HG03432 (cell line): ENCODE results near the gene CACNA2D3.

Experiments
- ATAC-seq: cut with Tn5 transposase; IDR thresholded peaks from one replicate; pipeline ENCODE4 v1.9.1; 2021; ENCODE audit warnings: mild to moderate bottlenecking, moderate library complexity; ENCODE audit not compliant: unreplicated experiment

Gene CACNA2D3

DNA sequence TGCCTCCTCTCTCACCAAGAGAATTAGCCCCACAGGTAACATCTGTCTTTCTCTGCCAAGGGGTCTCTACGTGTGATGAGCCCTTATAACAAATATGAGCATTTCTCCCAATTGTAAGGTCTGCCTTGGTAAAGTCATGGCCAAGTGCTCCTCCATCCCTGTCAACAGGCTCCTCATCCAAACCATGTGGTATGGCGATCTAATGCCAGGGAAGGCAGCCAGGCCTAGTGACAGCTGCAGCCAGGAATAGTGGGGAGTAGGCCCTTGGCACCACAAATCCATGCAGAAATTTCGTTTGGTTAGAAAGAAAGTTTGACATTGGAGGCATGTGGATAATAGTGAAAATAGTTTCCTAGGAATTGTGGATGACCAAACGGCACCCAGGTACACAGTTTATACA, 810.3 kb downstream of the CACNA2D3 start:
- ATAC-seq, result no peak

DNA sequence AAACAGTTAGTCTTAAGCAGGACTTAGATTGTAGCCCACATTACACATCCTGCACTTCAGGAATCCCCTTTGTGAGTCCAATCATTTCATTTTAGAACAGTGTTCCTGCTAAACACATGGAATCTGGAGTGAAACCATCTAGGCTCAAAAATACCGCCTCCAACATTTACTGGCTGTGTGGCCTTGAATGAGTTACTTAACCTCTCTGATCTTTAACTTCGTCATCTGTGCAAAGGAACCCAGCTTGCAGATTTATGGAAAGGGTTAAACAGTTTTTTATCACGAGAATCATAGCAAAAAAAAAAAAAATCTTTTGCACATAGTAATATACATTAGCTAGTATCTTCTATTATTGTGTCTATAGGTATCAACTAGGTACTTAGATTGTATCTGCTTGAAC, 813.5 kb downstream of the CACNA2D3 start:
- ATAC-seq, result no peak

DNA sequence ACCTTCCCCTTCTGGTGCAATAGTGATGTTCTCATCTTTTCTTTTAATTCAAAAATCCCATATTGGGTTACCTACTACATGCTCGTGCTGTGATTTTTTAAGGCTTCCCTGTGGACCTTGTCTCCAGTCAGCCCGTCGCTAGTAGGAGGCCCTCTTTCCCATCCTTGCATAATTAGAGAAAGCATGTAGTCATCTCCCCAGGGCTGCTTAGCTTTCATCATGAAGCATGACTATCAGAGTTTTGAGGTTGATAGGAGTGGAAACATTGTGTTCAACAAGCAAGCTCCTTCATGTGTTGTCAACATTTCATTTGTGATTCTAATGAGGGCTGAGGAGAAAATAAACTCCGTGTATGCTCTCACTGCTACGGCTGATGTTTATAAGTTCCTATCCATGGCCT, 814.2 kb downstream of the CACNA2D3 start:
- ATAC-seq, result no peak

DNA sequence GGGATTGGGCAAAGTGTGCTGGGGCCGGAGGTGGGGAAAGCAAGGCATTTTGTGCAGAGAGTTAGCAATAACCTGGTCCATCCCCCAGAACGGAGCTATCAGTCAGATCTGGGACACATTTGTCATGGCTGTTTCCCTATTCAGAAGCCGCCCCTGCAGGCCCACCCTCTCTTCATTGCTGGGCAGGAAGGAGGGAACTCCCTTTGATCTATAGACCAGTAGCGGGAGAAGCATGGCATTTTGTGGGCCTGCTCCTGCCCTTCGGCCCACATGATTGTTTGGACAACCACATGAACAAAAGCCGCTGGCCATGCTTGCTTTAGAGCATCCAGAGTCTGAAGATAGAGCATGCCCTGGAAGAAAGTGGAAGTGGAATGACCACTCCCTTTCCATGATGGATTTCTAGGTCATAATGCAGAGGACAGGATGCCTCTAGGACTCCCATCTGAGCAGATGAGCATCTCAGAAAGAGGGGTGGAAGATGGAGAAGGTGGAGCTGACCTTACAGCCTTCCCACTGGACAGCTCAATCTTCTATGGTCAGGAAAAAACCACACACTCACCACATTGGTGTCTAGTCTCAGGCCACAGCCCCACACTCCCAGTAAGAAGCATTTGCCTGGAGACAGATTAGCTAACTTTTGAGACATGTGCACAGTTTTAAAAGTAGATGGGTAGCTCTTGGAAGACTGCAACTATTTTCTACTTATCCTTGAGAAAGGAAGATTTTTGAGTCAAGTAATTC, 817.4 kb downstream of the CACNA2D3 start:
- no peak for ATAC-seq

DNA sequence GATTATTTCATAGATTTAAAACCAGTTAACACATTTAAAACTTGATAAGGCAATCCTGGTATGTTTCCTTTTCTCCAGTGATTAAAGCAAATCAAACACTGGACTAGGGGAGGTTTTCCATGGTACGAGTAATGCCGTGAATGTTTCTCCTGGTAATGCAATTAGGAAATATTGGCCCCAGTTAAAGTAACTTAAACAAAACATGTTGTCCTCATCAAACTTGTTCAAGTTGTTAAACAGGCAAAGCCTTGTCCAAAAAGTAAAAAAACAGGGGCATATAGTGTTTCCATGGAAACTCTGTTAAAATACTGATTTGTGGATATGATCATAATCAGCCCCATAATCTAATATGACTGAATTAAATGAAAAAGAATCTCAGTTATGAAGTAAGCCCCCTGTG, 818.6 kb downstream of the CACNA2D3 start:
- ATAC-seq, result no peak

DNA sequence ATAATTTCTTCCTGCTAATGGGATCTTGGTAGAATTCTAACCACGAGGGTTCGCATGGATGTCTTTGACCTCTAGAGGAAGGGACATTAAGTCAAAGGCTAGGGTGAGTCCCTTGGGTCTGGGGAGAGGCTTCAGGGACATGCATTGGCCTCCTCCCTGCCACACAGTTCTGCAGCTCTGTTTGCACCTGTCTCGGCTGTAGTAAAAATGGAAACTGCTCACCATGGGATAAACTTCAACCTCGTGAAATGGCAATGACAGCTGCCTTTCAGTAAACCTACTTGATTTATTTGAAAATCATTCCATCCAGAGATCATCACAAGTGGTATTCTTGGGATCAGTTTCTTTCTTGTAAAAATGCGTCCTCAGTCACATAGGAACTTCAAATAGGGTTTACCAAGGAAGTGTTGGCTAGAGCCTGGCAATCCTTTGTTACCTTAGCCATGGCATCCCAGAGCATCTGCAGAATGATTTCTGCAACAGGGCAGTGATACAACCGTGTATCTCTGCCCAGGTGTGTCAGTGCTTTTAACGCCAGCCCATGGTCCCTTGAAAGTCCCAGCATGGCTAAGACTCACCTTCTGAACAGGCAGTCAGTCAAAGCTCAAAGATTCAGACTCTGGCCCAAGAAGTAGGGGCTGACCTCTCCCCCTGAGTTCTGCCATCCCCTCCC, 819.5 kb downstream of the CACNA2D3 start:
- ATAC-seq, result no peak

DNA sequence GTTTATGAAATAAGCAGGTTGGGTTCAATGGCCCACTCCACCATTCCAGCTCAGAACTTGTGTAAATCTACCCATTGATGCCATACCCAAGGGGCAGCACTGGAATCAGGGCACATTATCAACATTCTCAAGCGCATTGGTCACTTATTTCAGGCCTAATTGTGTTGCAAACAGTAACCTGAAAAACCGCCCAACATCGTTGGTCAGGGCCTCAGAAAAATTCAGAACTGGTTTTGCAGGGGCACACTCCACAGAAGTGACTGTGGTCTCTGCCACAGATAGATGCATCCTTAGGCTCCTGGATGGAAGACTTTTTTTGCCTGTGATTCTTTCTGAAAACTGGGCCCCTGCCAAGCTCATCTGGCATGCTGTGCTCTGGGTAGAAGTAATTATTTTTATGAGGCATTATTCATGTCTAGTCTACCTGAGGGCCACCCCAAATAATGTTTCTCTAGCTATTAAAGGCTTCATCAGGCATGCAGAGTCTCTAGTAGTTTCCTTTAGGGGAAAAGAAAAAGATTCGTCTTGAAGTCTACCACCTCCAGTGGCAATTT, 827.2 kb downstream of the CACNA2D3 start:
- ATAC-seq, result no peak

DNA sequence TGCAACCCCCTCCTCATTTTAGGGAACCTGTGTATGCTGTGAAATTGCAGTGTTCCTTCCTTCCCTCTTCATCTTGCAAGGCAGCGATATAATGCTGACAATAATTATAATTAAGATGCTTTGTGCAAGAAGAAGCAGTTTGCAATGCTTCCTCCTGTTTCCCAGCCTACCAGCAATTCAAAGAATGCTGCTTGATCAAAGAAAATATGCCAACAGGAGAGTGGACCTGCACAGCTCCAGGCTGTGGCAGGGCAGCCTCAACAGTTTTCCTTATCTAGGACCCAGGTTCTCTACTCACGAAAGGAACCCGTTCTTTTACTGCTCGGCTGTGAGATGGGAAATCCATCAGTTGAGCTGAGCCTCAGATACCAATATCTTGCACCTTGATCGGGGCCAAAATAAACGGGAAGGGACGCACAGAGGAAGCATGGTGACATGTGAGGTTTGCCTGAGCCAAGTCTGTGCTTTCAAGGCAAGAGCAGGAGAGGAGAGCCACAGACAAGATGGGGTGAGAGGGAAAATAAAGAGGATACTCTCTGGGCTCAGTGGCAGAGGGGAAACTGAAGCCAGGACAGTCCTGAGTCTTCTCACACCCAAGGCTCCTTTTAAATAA, 828.1 kb downstream of the CACNA2D3 start:
- ATAC-seq, result no peak

DNA sequence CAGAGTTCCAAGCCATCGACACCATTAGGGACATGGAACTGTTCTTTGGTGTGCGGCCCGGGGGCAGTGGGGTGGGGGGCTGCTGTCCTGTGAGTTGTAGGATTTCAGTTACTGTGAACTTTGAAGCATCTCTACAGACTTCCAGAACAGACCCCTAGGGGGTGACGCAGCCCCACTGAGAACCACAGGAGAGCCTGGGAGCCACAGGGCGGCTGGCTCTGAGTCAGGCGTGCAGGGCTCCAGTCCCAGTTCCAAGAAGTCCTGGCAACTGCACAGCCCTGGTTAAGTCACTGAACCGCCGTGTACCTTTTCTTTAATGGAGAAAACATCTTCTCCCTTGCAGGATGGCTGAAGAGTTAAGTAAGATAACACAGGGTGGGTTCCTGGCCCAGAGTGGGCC, 829.1 kb downstream of the CACNA2D3 start:
- ATAC-seq, result no peak

DNA sequence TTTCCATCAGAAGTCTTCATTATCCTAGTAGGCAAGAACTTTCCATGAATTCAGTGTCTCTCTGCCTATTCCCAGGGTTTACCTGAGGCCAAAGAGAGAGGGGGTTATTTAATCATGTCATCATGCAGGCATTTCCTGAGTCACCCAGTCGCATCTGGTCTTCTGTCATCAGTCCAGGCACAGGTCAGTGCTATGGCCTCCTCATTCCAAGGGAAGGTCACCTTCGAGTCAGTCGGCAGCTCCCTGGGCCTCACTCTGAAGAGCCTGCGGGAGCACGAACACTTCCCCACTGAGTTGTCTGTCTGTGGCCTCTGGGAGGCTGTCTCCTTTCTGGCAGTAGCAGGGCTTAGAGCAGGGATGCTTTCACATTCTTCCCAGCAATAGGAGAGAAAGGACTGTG, 831.7 kb downstream of the CACNA2D3 start:
- no peak for ATAC-seq

DNA sequence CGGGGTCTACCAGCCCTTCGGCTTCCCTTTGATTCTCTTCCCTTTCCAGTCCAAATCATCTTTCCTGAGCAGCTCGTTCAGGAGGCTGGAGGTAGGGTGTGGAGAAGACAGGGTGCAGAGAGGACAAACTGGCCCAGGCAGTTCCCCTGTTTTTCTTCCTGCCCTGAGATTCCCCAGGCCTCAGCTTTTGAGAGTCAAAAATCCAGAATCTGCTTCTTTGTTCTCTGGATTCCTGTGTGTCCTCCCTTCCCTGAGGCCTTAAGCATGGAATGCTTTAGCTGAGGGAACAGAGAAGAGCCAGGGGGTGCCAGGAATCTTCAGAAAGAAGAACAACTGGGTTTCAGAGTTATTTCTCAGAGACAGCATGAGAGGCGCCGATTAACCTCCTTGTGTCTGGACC, 832.2 kb downstream of the CACNA2D3 start:
- ATAC-seq, result no peak

DNA sequence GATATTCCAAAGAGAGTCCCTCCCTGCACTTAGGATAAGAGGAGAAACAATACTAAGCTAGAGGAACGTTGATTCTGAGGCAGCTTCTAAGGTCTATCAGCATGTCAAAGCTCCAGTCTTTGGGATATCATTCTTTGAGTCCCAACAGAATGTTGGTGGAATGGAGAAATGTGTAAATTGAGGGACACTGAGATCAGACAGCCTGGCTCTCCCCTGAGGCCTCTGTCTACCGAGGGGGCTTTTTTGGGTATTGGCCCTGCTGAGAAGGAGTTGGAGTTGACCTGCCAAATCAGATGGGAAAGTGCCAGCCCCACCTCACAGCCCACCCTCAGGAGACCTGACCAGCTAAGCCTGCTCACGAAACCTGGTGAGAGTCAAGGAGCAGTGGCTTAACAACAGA, 833.1 kb downstream of the CACNA2D3 start:
- no peak for ATAC-seq

DNA sequence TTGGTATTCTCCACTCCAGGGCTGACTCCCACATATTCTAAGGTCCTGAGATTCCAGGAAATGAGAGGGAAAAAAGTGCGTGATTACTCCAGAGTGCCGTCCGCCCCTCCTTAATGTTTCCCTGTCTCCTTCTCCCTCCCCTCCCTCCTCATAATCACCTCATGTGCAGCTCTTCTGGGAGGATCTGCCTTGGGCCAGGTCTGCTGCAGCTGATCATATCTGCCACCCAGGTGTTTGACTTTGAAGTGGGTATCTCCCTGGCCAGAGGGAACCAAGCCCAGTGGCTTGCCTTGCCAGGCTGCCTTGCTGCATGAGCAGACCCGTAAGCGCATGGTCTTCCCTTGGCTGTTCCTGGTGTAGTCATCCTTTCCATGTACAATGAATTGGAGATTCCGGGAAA, 833.6 kb downstream of the CACNA2D3 start:
- ATAC-seq, result no peak

DNA sequence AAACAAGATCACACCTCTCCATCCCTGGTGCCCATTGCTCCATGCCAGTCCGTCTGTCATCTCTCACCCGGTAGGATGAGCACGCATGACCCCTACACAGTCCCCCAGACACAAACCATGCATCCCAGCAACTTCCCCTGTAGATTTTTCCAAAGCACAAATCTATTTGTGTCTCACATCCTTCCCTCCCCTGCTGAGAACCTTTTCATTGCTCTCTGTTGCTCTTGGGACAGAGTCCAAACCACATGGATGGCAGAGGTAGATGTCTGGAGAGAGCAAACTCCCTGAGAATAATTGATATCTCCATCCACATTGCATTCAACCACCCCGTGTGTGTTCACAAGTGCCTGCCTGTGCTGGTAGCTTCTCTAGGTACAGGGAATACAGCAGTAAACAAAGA, 835.4 kb downstream of the CACNA2D3 start:
- no peak for ATAC-seq

DNA sequence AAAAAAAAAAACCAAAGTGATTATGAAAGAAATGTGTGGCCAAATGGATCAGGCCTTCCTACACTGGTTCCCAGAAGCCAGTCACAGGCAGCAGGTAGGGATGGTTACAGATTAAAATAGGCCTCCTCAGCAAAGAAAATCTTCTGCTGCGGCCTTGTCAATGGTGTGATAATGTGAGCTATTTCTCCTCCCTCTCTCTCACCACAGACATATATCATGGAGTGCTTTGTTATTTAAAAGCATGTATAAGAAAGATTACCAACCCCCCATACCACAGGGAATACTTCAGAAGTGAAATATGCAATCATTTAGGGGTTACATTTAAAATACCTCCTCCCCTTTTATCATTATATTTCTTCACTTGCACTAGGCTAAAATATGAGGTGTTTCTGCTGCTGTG, 837.7 kb downstream of the CACNA2D3 start:
- ATAC-seq, result no peak

DNA sequence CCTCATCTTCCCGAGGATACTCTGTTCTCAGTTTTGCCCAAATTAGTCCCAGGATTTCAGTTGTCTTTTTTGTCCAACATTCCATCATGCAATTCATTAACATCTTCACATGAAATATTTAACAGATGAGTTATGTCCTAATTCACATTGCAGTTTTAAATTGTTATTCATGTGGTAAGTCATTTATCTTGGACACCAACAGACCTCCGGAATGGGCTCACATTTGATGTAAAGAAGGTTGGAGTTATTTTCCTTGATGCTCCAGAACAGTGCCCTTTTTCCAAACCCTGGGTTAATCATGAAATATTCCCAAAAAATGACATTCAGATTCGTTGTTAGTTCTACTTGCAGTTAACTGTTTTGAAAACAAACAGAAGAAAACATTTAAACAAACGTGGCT, 838.3 kb downstream of the CACNA2D3 start:
- no peak for ATAC-seq

DNA sequence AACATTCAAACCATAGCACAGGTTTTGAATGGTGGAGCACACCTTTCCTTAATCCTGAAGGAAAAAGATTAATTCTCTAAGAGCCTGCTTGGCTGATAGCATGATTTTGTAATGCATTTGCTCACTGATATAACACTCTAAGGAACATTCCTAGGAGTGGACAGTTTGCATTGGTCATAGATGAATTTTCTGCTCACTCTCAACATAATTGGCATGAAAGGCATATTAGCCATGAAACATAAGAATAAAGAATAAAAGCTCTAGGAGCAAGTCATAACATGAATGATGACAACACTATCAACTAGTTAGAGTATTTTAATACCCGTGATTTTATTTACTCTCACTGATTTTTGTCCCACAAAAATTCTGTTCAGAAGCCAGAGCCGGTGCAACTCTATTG, 839.8 kb downstream of the CACNA2D3 start:
- ATAC-seq, result no peak

DNA sequence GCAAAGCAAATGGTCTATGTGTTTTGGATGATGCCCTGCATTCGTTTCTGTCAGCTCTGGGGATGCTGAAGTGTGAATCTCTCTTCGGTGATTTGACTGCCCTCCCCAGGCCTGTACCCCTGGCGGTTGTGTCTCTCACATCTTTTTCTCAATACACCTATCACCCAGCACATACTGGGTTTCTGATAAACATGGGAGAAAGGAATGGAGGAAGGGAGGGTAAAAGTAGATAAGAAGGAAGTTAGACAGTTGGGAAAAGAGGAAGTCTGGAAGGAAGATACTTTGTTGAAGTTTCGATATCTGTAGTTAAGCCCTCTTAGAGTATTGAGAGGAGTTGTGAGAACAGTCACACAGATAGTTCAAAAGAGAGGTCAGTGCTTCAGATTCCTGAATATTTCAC, 841.3 kb downstream of the CACNA2D3 start:
- ATAC-seq, result no peak

DNA sequence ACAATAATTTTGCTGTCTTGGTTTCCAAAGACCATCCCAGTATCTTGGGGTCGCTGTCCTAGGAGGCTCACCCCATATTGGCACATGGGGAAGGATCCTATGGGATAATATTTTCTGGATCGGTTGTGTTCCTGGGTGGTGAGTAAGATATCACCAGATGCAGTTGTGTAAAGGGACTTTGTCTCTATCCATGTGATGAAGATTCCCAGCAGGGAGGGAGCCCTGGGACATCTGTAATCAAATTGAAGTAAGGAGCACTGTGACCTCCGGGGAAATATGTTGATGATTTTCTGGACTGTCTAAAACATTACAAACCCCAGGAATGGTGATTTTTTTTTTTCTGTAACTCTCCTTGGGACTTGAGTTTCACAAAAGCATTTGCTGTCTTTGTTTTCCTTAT, 841.7 kb downstream of the CACNA2D3 start:
- no peak for ATAC-seq

DNA sequence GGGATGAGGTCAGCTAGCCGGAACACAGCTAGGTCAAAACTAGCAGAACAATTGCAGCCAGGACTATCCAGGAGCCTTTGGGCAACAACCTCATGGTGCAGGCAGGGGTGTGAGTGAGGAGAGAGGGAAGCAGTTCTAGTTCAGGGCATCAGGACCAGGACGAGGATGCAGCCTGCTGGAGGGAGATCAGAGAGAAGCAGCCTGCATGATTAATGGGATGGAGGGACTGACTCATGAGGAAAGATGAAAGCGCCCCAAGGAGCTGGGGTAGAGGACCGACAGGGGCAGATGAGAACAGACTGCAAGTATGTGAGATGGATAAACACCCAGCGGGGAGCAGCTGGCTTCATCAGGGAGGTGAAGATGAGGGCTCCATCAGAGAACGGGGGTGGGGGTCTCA, 843.4 kb downstream of the CACNA2D3 start:
- no peak for ATAC-seq

DNA sequence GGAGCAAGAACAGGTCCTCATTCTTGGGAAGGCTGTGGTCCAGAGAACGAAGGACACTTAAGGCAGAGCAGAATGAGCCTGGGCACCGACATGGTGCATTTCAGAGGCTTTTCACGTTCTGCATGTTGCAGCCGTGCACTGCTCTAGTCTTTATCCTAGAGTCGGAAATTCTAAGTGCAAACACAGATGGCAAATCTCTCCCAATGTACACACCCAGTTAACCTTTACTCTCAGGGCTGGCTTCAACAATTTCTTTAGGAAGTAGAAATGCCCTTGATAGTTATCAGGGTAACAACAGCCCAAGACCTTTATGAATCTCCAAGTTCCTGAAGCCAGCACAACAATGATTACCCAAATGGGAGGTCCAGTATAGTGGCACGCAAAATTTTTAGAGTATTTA, 844.6 kb downstream of the CACNA2D3 start:
- ATAC-seq, result no peak

DNA sequence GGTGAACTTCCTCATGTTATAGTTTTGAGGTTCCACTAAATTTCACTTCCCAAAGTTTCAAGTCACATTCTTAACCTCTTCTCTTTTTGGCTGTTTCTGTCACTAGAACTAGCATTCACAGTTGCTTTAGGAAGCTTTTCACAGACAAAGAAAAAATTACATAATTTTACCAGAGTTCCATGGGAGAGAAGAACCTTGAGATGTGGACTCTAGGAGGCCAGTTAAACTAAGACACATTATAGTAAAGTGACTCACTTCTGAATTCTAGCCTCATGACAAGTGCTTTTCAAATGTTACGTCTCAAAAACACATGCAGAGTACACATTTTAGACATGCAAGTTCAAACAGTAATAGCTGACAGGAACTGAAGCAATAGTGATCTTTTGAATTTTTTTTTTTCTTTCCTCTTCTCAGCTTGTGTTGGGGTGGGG, 845.4 kb downstream of the CACNA2D3 start:
- no peak for ATAC-seq
